HG03280 (cell line): Measurements from ENCODE around the gene TAS1R3.

Experiments used
- ATAC-seq: cut with Tn5 transposase; IDR thresholded peaks from one replicate; pipeline ENCODE4 v1.9.1; 2021; ENCODE audit warnings: mild to moderate bottlenecking, moderate library complexity; ENCODE audit not compliant: unreplicated experiment

Gene TAS1R3

DNA sequence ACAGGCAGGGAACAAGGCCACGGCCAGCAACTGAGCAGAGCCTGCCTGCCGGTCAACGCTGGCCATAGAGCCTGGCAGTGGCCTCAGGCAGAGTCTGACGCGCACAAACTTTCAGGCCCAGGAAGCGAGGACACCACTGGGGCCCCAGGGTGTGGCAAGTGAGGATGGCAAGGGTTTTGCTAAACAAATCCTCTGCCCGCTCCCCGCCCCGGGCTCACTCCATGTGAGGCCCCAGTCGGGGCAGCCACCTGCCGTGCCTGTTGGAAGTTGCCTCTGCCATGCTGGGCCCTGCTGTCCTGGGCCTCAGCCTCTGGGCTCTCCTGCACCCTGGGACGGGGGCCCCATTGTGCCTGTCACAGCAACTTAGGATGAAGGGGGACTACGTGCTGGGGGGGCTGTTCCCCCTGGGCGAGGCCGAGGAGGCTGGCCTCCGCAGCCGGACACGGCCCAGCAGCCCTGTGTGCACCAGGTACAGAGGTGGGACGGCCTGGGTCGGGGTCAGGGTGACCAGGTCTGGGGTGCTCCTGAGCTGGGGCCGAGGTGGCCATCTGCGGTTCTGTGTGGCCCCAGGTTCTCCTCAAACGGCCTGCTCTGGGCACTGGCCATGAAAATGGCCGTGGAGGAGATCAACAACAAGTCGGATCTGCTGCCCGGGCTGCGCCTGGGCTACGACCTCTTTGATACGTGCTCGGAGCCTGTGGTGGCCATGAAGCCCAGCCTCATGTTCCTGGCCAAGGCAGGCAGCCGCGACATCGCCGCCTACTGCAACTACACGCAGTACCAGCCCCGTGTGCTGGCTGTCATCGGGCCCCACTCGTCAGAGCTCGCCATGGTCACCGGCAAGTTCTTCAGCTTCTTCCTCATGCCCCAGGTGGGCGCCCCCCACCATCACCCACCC is at the start of gene TAS1R3:
TSS of gene TAS1R3 (plus strand) at position 213 of the 898 bp plus-strand sequence. CDS start at position 279, 66 bp downstream.
- no peak for ATAC-seq

DNA sequence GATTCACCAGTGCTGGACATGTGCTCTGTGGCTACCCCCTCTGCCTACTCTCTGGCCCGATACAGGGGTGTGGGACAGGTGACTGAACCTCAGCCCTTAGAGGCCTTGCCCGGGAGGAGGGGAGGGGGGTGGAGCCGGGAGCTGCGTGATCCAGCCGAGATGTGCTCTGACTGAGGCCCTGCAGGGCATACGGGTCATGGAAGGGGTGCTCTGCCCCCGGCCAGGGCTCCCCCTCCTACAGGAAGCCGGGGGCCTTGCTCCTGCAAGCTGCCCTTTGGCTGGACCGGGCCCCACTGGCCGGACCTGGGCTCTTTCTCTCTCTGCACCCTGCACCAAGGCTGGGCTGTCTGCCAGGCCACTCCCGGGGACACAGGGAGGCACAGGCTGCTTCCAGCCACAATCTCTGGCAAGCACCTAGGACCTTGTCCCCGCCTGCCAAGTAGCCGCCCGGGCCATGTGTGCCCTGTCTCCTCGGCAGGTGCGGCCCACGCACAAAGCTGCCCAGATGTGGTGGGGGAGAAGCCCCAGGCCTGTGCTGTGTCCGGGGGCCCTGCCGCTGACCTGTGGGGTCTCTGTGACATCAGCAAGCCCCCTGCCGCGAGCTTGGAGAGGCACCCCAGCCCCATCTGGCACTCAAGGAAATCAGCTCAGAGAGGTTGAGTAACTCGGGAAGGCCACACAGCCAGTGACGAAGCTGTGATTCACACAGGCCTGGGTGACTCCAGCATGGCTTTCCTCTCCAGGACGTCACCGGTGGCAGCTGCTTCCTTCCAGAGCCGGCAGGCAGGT is 49.4 kb upstream of the TAS1R3 start:
- no peak for ATAC-seq

DNA sequence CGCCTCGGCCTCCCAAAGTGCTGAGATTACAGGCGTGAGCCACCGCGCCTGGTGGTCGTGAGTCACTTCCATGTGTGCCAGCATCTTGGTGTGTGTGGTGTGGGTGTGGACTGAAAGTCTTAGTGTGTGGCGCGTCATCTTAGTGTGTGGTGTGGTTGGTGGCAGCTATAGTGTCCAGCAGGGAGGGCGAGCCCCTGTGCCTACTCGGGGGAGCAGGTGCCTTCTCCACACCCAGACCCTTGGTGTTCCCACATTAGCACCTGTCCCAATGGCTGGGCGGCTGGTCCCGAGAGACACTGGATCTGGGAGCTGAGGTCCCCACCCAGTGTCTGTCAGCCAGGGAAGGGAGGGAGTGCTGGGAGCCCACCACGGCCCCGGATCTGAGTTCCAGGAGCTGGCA is 48.1 kb upstream of the TAS1R3 start:
- no peak for ATAC-seq

- ATAC-seq, result no peak
Measured at GRCh38 chr1:1283821-1284220, 47.3 kb upstream of the TAS1R3 start.

GRCh38 chr1:1284221-1285101 is 46.6 kb upstream of the TAS1R3 start:
- no peak for ATAC-seq

GRCh38 chr1:1285102-1285571 is 45.9 kb upstream of the TAS1R3 start:
- no peak for ATAC-seq

DNA sequence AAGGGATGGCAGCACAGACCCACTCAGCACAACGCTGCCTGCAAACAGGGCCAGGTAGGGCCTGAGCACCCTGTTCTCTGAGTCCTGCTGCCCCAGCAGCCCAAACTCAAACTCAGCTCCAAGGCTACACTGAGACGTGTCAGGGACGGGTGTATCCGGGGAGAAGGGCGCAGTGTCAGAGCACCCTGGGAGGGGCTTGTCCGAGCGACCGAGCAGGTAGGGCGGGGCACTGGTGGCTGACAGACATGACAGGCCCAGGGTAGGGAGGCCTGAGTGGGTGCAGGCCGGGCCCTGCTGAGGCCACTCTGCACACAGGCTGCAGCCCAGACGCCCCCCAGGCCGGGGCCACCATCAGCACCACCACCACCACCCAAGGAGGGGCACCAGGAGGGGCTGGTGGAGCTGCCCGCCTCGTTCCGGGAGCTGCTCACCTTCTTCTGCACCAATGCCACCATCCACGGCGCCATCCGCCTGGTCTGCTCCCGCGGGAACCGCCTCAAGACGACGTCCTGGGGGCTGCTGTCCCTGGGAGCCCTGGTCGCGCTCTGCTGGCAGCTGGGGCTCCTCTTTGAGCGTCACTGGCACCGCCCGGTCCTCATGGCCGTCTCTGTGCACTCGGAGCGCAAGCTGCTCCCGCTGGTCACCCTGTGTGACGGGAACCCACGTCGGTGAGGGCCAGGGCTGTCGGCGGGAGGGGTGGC is 45.3 kb upstream of the TAS1R3 start:
- no peak for ATAC-seq

DNA sequence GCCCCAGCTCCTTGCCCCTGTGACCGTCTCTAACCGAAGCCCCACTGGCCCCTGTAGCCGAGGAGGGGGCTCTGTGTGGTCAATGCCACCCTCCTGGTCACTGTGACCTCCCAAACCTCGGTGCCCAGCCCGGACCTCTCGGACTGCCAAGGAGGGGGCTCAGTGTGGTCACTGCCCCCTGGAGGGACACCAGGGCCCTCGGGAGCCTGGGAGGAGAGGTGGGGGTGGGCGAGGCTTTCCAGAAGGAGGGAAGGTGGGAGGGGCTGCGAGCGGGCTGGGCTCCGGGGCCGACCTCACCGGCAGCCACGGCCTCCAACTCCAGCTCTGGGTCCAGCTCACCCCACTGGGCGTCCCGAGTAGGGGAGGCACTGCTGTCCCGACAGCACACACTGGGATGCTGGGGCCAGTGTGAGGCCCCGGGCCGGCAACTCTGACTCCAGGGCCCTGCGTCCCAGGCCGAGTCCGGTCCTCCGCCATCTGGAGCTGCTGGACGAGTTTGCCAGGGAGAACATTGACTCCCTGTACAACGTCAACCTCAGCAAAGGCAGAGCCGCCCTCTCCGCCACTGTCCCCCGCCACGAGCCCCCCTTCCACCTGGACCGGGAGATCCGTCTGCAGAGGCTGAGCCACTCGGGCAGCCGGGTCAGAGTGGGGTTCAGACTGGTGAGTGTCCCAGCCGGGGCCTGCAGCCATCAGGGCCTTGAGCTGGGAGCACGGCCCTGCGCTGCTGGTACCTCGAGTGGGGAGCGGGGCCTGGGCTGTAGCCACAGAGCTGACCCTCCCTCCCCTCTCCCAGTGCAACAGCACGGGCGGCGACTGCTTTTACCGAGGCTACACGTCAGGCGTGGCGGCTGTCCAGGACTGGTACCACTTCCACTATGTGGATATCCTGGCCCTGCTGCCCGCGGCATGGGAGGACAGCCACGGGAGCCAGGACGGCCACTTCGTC is 44.5 kb upstream of the TAS1R3 start:
- ATAC-seq, result no peak

DNA sequence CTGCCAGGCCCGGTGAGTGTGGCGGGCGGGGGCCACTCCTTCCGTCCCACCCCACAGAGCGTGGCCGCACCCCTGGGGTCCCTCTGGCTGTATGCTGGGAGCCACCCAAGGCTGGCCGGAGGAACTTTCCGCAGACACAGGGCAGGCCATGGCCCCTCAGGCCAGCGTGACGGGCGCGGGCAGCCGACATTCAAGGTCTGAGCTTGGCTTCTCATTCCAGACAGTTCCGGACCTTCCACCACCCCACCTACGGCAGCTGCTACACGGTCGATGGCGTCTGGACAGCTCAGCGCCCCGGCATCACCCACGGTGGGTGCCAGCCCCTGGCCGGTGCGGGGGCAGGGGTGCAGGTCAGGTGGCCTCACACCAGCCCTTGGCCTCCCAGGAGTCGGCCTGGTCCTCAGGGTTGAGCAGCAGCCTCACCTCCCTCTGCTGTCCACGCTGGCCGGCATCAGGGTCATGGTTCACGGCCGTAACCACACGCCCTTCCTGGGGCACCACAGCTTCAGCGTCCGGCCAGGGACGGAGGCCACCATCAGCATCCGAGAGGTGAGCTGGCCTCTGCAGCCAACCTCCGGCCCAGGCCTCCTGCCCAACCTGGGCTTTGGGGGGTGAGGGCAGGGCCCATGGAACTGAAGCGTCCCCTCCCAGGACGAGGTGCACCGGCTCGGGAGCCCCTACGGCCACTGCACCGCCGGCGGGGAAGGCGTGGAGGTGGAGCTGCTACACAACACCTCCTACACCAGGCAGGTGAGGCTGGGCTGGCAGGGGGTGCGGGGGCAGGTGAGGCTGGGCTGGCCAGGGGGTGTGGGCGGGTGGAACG is 43.6 kb upstream of the TAS1R3 start:
- ATAC-seq, result no peak

DNA sequence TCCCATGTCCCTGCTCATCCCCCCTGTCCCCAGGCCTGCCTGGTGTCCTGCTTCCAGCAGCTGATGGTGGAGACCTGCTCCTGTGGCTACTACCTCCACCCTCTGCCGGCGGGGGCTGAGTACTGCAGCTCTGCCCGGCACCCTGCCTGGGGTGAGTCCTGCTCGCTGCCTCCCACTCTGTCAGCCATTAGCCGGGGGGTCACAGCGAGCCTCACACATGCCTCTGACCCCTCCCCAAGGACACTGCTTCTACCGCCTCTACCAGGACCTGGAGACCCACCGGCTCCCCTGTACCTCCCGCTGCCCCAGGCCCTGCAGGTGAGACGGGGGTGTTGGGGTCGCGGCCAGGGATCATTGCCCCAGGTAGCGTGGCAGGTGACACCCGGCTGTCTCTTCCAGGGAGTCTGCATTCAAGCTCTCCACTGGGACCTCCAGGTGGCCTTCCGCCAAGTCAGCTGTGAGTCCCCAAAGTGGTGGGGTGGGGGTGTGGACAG is 40.8 kb upstream of the TAS1R3 start:
- ATAC-seq, result no peak

- no peak for ATAC-seq
Measured at GRCh38 chr1:1291023-1291528, 40.0 kb upstream of the TAS1R3 start.

DNA sequence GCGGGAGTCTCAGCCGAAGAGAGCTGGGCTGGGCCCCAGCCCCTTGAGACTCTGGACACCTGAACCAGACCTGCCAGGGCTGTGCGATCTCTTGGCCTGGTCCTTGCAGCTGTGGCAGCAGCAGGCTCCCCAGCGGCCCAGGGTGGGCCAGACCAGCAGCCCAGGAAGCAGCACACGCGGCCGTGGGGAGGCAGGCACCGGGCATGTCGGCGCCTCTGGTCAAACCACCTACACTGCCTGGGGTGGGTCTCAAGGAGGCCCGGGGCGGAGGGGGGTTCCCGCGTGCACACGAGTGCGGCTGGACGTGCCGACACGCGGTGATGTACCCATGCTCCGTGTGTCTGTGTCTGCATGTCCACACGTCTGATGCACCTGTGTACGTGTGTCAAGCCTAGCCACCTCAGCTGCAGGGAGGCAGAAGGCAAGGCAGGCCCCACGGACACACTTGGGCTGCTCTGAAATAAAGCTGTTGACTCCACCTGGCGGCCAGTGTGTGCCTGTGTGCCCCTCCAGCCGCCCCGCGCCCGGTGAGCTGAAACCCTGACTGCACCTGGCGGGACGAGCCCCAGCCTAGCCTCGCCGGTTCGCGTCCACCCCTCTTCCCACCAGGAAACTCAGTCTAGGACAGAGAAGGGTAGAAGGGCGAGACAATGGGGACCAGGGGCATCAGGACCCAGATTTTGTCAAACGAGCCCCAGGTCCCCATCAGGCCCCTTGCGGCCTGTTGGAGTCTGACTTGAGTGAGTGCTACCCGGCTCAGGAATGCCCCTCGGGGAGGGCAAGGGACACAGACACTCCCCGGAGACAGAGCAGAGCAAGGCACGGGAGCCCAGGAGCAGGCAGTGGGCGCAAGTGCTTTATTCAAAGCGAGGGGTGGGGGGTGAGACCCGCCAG is 39.3 kb upstream of the TAS1R3 start:
- no peak for ATAC-seq

DNA sequence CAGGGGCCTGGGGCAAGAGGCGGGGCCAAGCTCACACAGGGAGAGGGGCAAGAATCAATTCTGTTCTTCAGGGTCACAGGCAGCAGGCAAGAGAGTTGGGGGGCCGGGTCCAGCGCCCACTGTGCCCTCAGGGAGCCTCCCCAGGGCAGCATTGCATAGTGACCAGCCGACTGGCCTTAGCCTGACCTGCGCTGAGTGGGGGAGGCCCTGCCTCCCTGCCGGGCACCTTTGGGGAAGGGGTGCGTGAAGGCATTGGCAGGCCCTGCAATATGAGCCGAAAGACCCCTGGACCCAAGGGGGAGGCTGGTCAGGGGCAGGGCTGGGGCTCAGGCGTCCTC is 38.7 kb upstream of the TAS1R3 start:
- no peak for ATAC-seq

DNA sequence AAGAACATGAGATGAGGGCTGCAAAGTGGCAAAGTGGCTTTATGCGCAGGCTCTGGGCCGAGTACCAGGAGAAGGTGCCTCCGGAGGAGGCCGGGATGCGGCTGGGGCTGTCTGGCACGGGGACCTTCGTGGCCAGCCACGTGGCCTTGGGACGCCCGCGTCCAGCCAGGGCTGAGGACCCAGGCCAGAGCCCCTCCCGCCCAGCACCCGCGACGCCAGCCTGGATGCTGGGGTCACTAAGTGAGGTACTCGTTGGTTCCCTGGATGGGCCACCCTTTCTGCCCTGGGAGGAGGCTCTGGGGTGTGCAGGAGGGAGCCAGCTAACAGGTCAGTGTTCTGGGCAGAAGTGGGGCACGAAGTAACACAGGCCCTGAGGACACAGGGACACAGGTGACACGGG is 38.2 kb upstream of the TAS1R3 start:
- no peak for ATAC-seq

- ATAC-seq, result no peak
Measured at GRCh38 chr1:1293263-1294249, 37.5 kb upstream of the TAS1R3 start.
